Measurements from ENCODE around the gene DTX4.

DTX4 gene

DNA sequence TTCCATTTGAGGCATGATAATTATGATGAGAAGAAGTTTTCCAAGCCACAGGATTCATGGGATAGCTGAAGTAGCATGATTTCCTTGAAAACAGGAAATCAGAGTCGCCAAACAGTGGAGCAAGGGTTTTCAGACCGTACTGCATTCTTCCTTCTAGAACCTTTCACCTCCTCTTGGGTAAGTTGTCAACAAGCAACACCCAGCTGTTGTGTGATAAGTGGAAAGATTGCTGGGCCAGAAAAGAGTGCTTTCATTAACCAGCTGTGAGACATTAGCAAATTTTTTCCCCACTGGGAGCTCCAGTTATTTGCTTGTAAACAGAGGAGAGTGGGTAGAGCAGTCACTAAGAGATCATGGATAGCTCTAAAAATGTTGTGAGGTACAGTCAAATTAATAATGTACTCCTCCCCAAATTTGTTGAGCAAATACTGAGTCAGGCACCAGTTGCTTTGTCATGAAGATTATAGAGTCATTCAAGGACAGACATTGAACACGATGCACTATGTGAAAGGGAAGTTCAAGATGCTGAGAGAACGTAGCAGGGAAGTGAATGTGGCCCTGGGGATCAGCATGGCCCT is 52.5 kb downstream of the DTX4 start:
- Histone ChIP-seq H4K20me1 (ENCODE audit: insufficient read depth, low read length, poor library complexity, severe bottlenecking) (no peaks in the 10 kb centered on the region), H3K79me2 (ENCODE audit: insufficient read depth, low read length) (no peaks in the 10 kb centered on the region), H2AFZ (ENCODE audit: low read length) (no peak overlapping the region), H3K36me3 (ENCODE audit: insufficient read depth, low read length) (no peaks in the 10 kb centered on the region), H3K4me1 (ENCODE audit: insufficient read depth, low read length, poor library complexity, severe bottlenecking) (no peaks in the 10 kb centered on the region), H3K9ac (ENCODE audit: low read depth, low read length, poor library complexity, severe bottlenecking) (no peak overlapping the region), H3K4me2 (ENCODE audit: low read depth, low read length, poor library complexity, severe bottlenecking) (no peak overlapping the region), H3K4me3 (ENCODE audit: low read length, poor library complexity, severe bottlenecking) (no peak overlapping the region), H3K9me3 (ENCODE audit: insufficient read depth, low read depth, low read length) (no peaks in the 10 kb centered on the region), H3K9me2 (replicated peaks; ENCODE audit: low read depth, low read length) (no peaks in the 10 kb centered on the region), H3K27me3 (ENCODE audit: insufficient read depth, low read length, poor library complexity, severe bottlenecking) (no peaks in the 10 kb centered on the region), H3F3A (ENCODE audit: low read depth) (no peaks in the 10 kb centered on the region)
- TF ChIP-seq EZH2phosphoT487 (IDR thresholded peaks at IDR 0.05; ENCODE audit: borderline replicate concordance): no peak
- TF ChIP-seq, protein P1, sequence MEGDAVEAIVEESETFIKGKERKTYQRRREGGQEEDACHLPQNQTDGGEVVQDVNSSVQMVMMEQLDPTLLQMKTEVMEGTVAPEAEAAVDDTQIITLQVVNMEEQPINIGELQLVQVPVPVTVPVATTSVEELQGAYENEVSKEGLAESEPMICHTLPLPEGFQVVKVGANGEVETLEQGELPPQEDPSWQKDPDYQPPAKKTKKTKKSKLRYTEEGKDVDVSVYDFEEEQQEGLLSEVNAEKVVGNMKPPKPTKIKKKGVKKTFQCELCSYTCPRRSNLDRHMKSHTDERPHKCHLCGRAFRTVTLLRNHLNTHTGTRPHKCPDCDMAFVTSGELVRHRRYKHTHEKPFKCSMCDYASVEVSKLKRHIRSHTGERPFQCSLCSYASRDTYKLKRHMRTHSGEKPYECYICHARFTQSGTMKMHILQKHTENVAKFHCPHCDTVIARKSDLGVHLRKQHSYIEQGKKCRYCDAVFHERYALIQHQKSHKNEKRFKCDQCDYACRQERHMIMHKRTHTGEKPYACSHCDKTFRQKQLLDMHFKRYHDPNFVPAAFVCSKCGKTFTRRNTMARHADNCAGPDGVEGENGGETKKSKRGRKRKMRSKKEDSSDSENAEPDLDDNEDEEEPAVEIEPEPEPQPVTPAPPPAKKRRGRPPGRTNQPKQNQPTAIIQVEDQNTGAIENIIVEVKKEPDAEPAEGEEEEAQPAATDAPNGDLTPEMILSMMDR (conservative IDR thresholded peaks at IDR 0.05; ENCODE audit: low read length): no peak

DNA sequence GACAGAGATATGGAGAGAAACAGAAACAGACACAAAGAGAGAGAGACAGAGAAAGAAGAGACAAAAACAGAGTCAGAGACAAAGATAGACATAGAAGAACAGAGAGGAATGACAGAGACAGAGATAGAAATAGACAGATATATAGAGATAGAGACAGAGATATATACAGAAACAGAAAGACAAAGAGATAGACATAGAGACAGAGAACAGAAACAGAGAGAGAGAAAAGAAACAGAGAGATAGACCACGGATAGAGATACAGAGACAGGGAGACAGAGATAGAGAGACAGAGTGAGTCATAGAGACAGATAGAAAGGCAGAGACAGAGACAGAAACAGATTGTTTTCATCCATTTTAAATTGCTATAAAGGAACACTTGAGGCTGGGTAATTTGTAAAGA is 53.1 kb downstream of the DTX4 start:
- Histone ChIP-seq H4K20me1 (ENCODE audit: insufficient read depth, low read length, poor library complexity, severe bottlenecking) (no peaks in the 10 kb centered on the region), H3F3A (ENCODE audit: low read depth) (no peaks in the 10 kb centered on the region), H3K36me3 (ENCODE audit: insufficient read depth, low read length) (no peaks in the 10 kb centered on the region), H3K4me3 (ENCODE audit: low read length, poor library complexity, severe bottlenecking) (no peak overlapping the region), H2AFZ (ENCODE audit: low read length) (no peak overlapping the region), H3K4me2 (ENCODE audit: low read depth, low read length, poor library complexity, severe bottlenecking) (no peak overlapping the region), H3K79me2 (ENCODE audit: insufficient read depth, low read length) (no peaks in the 10 kb centered on the region), H3K9me2 (replicated peaks; ENCODE audit: low read depth, low read length) (no peaks in the 10 kb centered on the region), H3K9me3 (ENCODE audit: insufficient read depth, low read depth, low read length) (no peaks in the 10 kb centered on the region), H3K27me3 (ENCODE audit: insufficient read depth, low read length, poor library complexity, severe bottlenecking) (no peaks in the 10 kb centered on the region), H3K4me1 (ENCODE audit: insufficient read depth, low read length, poor library complexity, severe bottlenecking) (no peaks in the 10 kb centered on the region), H3K9ac (ENCODE audit: low read depth, low read length, poor library complexity, severe bottlenecking) (no peak overlapping the region)
- TF ChIP-seq EZH2phosphoT487 (IDR thresholded peaks at IDR 0.05; ENCODE audit: borderline replicate concordance): no peak
- TF ChIP-seq, protein P1 (conservative IDR thresholded peaks at IDR 0.05; ENCODE audit: low read length): no peak

DNA sequence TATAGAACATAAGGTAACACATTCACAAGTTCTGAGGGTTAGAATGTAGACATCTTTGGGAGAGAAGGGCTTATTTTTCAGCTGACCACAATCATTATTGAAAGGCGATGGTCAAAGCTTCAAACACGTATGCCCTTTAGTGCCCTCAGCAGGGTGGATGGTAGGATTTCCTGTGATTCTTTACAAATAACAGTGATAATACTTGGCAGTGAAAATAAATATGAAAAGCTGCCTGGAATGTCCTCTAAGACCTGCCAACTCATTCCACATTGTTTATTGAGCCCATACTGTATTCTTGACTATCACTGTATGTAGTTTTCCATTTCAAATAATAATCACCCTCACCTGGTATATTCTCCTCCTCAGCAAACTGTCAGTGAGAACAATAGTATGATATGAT is 54.5 kb downstream of the DTX4 start:
- H4K20me1 ChIP-seq (ENCODE audit: insufficient read depth, low read length, poor library complexity, severe bottlenecking): no peaks in the 10 kb centered on the region
- H3K4me2 ChIP-seq (ENCODE audit: low read depth, low read length, poor library complexity, severe bottlenecking): no peak overlapping the region
- no peak for TF ChIP-seq EZH2phosphoT487 (IDR thresholded peaks at IDR 0.05; ENCODE audit: borderline replicate concordance)
- TF ChIP-seq, protein P1 (conservative IDR thresholded peaks at IDR 0.05; ENCODE audit: low read length): no peak
- no peaks in the 10 kb centered on the region for H3F3A ChIP-seq (ENCODE audit: low read depth)
- H3K9ac ChIP-seq (ENCODE audit: low read depth, low read length, poor library complexity, severe bottlenecking): no peak overlapping the region
- H3K9me2 ChIP-seq (replicated peaks; ENCODE audit: low read depth, low read length): no peaks in the 10 kb centered on the region
- no peaks in the 10 kb centered on the region for H3K79me2 ChIP-seq (ENCODE audit: insufficient read depth, low read length)
- H2AFZ ChIP-seq (ENCODE audit: low read length): no peak overlapping the region
- no peaks in the 10 kb centered on the region for H3K36me3 ChIP-seq (ENCODE audit: insufficient read depth, low read length)
- no peak overlapping the region for H3K4me3 ChIP-seq (ENCODE audit: low read length, poor library complexity, severe bottlenecking)
- no peaks in the 10 kb centered on the region for H3K4me1 ChIP-seq (ENCODE audit: insufficient read depth, low read length, poor library complexity, severe bottlenecking)
- H3K9me3 ChIP-seq (ENCODE audit: insufficient read depth, low read depth, low read length): no peaks in the 10 kb centered on the region
- H3K27me3 ChIP-seq (ENCODE audit: insufficient read depth, low read length, poor library complexity, severe bottlenecking): no peaks in the 10 kb centered on the region

Data from Loucy (cell line).